HG02763 (cell line): ENCODE results near the gene PRDX5.
A peak's percentile ranks its signal among the peaks of the same experiment; 100 is the strongest.

Source experiments
- ATAC-seq: cut with Tn5 transposase; IDR thresholded peaks from one replicate; pipeline ENCODE4 v1.9.1; 2021; ENCODE audit warnings: mild to moderate bottlenecking, moderate library complexity; ENCODE audit not compliant: unreplicated experiment

Gene PRDX5

DNA sequence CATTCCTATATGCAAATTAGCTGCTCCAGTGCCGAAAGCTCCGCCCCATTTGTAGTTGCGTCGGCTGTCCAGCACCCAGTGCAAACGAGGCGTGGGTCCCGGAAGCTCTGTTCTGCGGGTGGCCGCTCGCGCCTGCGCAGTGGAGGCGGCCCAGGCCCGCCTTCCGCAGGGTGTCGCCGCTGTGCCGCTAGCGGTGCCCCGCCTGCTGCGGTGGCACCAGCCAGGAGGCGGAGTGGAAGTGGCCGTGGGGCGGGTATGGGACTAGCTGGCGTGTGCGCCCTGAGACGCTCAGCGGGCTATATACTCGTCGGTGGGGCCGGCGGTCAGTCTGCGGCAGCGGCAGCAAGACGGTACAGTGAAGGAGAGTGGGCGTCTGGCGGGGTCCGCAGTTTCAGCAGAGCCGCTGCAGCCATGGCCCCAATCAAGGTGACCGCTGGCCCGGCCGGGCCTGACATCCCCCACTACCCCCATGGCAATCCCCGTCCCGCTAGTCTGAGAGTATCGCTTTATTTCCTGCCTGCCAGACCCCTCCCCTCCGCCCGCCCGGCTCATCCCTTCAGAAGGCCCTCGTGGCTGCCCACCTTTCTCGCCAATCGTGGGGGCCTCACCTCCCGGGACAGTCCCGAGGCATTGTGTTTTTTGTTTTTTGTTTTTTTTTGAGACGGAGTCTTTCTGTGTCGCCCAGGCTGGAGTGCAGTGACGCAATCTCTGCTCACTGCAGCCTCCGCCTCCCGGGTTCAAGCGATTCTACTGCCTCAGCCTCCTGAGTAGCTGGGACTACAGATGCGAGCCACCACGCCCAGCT, at the start of gene PRDX5:
Gene PRDX5 (plus strand): TSS at position 161 of the 805 bp plus-strand sequence. CDS start 95 bp downstream, at position 256.
- peak; percentile 79 for ATAC-seq

DNA sequence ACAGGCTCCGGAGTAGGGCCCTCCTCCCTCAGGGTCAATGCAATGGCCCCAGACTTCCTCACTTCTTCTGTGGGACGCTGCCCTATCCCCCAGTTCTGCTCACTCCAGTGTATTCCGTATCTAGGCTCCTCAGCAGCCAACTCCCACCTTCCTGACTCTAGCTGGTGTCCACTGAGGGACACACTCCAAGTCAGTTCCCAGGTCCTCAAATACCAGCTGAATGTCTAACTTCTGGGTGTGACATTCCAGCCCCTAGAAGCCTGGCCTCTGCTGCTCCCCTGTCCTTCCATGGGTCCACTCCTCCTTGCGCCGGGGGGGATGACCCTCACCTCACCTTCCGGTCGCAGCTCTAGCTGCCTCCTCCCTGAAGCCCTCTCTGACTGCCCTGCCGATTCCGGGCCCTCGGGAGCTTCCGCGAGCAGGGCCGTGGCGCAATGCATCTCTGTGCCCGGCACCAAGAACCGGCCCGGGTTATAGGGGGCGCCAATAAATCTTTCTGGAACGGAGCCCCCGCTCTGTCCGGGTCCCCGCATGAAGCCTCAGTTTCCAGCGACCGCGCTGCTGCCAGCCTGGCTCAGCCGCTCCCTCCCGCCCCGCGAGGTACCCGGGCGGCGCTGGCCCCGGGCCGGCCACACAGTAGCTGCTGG, 48.9 kb upstream of the PRDX5 start:
- ATAC-seq, result peak; percentile 10

DNA sequence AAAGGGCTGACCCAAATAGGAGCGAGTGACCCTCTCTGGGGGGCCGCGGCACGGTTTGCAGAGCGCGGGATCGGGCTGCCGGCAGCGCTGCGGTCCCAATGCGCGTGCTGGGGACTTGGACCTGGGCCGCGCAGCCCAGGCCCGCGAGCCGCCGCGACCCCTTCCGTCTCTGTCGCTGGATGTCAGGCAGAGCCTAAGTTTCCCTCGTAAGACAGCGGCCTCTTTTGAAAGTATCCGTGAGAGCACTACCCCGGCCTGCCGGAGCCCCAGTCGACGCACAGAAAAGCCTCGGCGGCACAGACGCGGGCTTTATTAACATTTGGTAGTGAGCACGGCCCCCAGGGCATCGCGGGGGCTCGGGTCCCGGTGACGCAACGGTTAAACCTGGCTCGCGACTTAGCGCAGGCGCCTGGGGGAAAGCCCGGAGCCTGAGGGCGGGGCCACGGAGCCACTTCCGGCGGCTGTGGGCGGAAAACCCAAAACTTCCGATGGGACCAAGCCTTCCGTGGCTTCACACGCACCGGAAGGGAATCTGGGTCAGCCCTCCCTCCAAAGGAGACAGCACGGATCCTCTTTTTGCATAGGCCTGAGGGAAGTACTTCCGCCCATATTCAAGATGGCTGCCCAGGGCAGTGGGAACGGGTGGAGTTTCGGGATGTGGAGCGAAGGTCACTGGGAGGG, 48.2 kb upstream of the PRDX5 start:
- ATAC-seq, result peak; percentile 74

DNA sequence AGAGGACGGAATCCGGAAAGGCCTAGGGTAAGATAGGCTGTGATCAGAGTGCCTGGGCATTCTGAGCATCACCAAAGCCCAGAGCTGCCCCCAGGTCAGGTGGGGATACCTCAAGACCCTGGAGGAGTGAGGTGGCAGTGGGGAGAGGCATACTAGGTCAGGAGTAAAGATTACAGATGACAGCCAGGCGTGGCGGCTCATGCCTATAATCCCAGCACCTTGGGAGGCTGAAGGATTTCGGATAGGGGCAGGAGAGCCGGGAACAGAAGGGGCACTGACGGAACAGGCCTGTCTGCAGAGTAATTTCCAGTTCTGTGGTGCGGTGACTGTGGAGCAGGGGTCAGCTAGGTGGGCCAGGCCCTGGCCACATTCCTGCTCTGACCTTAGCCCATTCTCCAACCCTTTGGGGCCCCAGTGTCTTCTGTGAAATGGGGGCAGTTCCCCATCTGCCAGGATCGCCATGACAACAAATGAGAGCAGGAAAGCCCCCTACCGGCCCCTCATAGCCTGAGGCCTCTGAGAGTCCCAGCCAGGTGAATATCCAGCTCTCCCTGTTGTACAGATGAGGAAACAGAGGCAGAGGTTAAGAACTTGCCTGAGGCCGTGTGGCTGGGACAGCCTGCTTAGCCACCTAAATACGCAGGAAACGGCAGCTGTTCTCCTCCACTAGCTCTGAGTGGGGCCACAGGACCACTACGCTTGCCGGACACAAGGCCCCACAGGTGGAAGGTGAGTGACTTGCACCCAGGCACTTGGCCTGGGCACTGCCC, 42.7 kb upstream of the PRDX5 start:
- ATAC-seq, result no peak

DNA sequence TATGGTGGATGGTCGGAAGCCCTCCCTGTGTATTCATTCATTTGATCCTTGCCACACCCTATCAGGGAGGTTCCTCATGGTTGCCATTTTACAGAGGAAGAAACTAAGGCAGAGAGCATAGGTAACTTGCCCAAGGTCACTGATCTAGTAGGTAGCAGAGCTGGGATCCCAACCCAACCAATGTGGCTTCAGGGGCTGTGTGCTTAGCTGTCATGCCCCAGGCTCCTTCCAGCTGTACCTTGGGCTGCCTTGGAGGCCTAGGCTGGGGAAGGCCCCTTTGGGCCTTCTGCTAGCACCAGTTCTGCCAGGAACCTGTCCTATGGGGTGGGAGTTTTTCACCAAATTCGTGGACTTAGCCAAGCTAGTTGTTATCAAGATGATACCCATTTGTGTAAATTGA, 42.1 kb upstream of the PRDX5 start:
- no peak for ATAC-seq

DNA sequence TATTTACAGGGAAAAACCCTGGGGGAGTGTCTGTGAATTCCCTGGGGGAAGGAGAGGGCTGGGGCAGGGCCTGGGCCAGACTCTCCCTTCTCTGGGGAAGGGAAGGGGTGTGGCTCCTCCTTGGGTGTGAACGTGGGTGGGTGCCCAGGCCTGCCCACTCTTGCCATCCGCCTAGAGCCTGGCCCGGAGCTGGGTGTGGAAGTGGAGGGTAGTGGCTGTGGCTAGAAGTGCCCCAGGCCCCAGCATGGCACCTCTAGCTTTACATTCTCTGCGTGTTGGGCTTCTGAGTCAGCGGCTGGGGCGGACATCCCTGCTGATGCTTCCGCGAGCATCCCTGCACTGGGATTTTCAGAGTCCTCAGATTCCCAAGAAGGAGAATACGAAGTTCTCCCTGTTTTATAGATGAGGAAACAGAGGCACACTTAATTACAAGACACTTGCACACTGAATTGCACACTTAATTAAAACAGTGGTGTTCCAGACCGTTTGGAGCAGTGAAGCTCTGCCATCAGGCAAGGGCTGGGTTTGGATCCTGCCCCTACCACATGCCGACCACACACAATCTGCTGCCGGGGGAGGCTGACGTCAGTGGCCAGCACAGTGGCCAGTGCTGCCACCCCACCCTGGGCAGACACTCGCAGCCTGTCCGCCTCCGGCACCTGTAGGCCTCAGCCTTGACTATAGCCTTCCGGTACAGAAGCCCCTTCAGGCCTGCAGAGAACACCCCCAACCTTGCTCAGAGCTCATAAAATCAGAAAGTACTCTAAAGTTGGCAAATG, 41.1 kb upstream of the PRDX5 start:
- ATAC-seq, result no peak

DNA sequence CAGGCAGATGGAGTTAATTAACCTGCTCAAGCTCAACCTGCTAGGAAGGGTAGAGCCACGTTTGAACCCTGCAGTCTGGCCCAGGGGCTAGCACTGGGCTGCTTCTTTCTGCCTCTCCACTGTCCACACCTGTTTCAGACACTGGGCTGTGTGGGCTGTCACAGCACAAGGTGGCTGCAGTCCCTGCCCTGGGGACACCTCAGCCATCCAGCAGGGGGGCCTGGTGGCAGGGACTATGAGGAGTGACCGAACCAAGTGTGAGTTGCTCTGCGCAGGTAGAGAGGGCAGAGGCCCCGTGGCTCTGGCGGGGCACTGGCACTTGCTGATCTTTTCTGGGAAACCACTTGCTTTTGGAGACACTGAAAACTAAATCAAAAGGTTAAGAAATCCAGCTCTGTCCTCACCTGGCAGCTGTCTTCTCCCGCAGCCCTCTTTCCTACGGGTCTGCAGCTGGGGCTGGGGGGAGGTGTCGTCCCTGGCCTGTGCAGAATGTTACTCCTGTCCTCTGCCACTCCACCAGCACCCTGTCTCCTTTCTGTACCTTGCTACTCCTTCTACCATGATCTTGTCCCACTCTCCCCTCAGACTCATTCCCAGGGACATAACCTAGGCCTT, 39.2 kb upstream of the PRDX5 start:
- ATAC-seq, result no peak

DNA sequence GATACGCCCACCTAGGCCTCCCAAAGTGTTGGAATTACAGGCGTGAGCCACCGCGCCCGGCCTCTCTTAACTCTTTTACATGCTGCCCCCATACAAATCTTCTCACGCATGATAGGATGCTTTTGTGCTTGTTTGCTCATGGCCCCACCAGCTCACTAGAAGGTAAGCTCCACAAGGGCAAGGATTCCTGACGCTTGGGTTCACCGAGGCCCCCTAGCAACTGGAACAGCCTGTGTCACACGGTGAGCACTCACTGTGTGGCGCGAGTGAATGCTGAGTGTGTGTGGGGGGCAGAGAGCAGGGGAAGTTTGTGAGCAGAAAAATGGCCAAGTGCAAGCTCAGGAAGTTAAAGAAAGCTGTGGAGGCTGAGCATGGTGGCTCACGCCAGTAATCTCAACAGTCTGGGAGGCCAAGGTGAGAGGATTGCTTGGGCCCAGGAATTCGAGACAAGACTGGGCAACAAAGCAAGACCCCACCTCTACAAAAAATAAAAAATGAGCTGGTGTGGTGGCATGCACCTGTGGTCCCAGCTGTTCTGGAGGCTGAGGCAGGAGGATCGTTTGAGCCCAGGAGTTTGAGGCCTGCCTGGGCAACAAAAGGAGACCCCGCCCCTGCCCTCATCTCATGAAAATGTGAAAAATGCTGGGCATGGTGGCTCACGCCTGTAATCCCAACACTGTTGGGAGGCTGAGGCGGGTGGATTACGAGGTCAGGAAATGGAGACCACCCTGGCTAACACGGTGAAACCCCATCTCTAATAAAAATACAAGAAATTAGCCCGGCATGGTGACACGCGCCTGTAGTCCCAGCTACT, 35.8 kb upstream of the PRDX5 start:
- no peak for ATAC-seq

DNA sequence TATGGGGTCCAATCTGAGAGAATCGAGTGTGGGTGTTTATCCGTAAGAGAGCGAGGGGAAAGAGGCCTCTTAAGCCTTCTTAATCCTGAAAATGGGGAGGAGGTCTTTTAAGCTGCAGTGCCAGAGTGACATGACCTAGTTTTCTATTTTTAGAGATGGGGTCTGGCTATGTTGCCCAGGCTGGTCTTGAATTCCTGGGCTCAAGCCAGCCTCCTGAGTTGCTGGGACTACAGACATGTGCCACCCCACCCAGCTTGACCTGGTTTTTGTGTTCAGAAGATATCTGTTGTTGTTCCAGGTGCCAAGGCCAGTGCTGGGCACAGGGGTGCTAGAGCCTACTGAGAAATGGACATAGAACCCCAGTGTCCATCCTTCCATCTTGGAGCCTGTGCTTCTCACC, 34.8 kb upstream of the PRDX5 start:
- ATAC-seq, result no peak

DNA sequence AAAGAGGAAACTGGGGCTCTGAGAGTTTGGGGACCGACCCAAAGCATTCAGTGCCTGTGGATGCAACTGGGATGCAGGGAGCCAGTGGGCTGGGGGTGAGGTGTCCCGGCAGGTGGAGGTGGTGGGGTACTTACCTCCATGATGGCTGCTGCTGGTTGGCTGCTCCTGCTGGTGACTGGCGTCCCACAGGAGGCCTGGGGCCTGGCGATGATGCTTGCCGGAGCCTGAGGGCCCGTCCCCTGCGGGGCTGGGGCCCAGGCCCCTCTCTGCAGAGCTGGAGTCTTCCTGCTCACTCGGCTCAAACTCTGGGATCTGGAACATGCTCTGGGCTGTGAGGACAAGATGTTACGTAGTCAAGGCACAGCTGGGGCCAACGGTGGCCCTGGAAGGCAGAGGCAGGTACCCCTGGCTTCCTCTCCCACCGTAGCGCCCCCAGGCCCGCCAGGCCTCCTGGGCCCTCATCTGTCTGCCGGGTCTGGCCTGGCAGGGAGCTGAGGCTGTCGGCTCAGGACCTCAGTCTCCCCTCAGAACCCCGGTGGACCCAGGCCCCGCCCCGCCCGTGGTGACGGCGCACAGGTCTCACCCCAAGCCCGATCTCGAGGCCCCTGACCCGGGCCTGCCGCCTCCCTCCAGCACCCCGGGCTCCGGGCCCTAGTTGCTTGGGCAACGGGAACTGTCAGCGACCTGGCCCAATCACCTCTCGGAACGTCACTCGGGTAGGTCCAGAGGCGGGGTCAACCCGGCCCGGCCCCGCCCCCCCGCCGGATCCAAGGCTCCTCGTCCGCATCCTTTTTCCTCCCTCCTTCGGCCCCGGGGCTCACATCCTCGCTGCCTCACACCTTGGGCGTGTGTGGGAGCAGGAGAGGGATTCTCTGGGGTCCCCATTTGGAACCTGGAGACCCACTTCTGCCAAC, 33.6 kb upstream of the PRDX5 start, which contains the start of gene BAD:
Gene BAD (minus strand): TSS at position 618 of the 914 bp plus-strand sequence. CDS start 297 bp downstream, at position 321.
- ATAC-seq, result peak; percentile 72

DNA sequence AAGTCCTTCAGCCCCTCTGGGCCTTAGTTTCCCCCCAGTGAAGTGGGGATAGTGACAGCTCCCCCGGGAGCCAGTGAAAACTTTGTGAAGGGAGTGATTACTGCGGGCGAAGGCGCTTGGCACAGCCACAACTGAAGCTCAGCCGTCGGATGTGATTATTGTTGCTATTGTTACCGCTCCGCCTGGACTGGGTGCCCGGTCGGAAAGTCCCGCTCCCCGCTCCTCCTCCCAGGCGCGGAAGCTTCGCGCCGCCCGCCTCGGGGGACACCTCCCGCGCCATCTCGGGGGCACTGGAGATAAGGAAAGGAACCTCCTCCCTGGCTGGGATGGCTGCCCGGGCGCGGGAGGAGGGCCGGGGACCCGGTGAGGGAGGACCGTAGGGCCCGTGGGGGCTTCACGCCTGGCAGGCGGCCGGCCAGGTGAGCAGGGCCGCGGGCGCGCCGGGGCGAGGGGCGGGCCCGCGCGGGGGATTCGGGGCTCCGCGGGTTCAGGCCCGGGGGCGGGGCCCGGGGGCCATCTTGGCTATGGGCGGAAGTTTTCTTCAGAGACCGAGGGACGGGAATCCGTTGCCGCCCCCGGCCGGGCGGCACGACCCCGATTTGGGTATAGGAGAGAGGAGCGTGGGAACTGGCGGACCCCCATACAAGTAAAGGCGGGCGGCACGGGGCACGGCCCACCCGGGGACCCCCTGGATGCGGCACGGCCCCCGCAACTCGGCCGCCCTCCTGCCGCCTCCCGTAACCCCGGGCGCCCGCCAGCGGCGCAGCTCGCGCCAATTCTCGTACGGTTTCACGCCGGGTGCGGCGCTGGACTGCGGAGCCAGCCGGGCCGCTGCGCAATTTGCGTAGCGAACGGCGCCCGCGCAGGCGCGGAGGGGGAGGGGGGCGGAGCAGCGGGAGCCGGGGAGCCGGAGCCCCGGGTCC, 32.7 kb upstream of the PRDX5 start, which contains the start of gene GPR137:
Gene GPR137 (plus strand): TSS at position 887 of the 923 bp plus-strand sequence. CDS start 677 bp downstream, outside the sequence.
- peak; percentile 59 for ATAC-seq

DNA sequence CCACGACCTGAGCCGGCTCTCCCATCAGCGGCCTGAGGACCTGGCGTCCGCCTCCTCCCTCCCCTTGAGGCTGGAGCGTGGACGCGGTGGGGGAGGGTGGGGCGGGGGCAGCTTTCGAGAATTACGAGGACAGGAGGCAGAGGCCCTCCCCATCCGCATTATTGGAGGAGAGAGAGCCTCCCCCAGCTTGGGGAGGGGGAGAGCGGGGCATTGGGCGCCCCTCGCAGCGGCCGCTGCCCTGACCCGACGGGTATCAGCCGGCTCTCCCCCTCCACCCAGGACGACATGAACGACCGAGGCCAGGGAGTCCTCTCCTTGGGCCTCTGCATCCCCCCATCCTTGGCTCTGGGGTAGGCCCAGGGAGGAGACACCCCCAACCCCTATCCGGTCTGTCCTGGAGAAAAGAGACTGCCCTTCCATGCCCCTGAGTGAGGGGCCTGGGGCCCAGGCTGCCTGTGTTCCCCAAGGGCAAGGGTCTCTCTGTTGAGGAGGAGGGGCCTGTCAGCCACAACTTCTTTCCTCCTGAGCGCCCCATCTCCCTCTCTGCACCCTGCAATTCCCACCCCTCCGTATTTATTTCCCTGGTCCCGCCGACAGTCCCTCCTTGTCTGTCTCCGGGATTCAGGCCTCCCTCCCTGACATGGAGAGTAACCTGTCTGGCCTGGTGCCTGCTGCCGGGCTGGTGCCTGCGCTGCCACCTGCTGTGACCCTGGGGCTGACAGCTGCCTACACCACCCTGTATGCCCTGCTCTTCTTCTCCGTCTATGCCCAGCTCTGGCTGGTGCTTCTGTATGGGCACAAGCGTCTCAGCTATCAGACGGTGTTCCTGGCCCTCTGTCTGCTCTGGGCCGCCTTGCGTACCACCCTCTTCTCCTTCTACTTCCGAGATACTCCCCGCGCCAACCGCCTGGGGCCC, 31.8 kb upstream of the PRDX5 start:
- ATAC-seq, result no peak

DNA sequence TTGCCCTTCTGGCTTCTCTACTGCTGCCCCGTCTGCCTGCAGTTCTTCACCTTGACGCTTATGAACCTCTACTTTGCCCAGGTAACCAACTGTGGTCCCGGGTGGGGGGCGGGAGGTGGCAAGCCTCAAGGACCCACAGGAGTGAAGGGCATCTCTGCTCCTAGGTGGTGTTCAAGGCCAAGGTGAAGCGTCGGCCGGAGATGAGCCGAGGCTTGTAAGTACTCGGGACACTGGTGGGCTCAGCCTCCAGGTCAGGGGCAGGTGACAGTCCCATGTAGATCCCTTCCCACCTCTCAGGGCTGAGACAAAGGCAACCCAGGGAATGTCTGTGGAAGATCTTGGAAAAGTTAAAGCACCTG, 31.1 kb upstream of the PRDX5 start:
- ATAC-seq, result no peak

DNA sequence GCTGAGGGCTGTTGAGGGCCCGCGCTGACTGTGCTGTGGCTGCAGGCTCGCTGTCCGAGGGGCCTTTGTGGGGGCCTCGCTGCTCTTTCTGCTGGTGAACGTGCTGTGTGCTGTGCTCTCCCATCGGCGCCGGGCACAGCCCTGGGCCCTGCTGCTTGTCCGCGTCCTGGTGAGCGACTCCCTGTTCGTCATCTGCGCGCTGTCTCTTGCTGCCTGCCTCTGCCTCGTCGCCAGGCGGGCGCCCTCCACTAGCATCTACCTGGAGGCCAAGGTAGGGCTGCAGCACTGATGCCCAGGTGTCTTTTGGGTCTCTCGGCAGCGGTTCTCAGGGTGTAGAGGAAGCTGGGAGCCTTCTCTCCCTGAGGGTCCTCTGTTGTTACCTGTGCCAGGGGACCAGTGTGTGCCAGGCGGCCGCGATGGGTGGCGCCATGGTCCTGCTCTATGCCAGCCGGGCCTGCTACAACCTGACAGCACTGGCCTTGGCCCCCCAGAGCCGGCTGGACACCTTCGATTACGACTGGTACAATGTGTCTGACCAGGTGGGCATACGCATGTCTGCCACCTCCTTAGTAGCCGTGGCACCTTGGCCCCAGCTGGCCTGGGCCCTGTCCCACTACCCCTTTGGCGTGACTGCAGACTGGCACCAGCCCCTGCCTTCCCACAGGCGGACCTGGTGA, 30.1 kb upstream of the PRDX5 start:
- ATAC-seq, result no peak

DNA sequence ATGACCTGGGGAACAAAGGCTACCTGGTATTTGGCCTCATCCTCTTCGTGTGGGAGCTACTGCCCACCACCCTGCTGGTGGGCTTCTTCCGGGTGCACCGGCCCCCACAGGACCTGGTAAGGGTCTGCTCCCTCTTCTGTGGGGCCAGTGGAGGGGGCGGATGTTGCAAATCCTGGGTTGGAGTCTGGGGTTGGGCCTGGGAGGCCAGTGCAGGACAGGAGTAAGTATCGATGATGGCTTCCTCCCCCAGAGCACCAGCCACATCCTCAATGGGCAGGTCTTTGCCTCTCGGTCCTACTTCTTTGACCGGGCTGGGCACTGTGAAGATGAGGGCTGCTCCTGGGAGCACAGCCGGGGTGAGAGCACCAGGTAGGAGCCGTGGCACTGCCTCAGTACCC, 29.6 kb upstream of the PRDX5 start:
- no peak for ATAC-seq
